Measurements from ENCODE around the gene GADD45G. TPM values are rescaled to one million over a fixed set of nuclear protein-coding genes. Genes with fewer than 3 reads are reported as not detected.

GADD45G gene
- total RNA-seq, 2 donors from 2014 or later = 80.0 to 294 TPM

DNA sequence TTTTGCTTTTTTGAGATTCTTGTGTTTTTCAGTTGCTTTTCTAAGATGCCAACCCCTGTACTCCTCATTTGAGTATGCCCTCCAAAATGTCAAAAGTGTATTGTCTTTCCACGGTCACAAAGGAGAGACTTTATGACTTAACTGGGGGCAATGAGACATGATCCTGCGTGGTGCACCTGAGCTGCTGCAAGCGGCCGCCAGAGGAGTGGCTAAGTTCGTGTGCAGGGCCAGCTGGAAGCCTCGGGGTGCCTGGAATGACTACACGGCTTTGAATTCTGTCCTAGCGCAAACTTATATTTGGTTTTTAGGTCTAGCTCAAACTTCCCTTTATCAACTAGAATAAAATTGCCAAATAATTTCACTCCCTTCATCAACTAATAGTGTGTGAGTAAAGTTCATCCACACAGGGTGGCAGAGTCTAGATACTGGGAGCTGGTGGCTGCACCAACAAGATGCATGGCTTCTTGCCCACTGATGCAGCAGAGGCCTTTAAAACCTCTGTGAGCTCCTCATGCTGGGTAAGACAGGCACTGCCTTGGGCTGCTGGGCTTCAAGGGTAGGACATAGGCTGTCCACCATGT, 4.7 kb downstream of the GADD45G start:
- no peak for DNase-seq (ENCODE audit: low spot score)
- peaks cover 0 to 5% of the 10 kb centered on the region in 2 donors for H3K9me3 ChIP-seq
- TF ChIP-seq, protein P1, sequence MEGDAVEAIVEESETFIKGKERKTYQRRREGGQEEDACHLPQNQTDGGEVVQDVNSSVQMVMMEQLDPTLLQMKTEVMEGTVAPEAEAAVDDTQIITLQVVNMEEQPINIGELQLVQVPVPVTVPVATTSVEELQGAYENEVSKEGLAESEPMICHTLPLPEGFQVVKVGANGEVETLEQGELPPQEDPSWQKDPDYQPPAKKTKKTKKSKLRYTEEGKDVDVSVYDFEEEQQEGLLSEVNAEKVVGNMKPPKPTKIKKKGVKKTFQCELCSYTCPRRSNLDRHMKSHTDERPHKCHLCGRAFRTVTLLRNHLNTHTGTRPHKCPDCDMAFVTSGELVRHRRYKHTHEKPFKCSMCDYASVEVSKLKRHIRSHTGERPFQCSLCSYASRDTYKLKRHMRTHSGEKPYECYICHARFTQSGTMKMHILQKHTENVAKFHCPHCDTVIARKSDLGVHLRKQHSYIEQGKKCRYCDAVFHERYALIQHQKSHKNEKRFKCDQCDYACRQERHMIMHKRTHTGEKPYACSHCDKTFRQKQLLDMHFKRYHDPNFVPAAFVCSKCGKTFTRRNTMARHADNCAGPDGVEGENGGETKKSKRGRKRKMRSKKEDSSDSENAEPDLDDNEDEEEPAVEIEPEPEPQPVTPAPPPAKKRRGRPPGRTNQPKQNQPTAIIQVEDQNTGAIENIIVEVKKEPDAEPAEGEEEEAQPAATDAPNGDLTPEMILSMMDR (IDR thresholded peaks at IDR 0.05) = no peak
- H3K4me3 ChIP-seq = no peak overlapping the region
- no peaks in the 10 kb centered on the region for H3K27me3 ChIP-seq
- H3K36me3 ChIP-seq = peaks cover 20% of the 10 kb centered on the region
- H3K27ac ChIP-seq = peak overlapping the region in 1 of 2 donors; percentile 97
- peaks cover 0 to 24% of the 10 kb centered on the region in 2 donors for H3K4me1 ChIP-seq

DNA sequence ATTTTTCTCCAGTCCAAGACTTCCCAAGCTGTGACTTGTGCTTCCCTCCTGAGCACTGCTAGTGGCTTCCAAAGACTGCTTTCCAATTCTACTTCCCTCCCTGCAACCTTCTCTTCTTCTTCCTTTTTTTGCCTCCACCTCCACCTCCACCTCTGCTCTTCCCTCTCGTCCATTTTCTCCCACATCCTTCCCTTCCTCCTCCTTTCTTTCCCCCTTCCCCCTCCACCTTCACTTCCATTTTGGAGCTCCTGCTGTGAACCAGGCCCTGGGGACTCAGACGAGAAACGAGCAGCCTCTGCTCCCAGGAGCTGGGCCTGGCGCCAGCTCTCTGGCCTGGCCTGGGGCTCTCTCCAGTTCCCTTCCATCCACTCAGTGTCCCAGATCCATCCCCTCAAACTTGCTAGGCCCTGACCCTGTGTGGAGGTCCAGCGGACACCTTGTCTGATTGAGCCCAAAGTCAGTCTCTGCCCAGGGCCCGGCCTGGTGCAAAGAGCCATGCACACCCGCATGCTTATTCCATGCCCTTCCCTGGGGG, 5.6 kb downstream of the GADD45G start:
- Histone ChIP-seq H3K4me3 (no peak overlapping the region), H3K27me3 (no peaks in the 10 kb centered on the region), H3K4me1 (peaks cover 0 to 24% of the 10 kb centered on the region in 2 donors), H3K27ac (no peak overlapping the region), H3K36me3 (peaks cover 14% of the 10 kb centered on the region), H3K9me3 (peaks cover 0 to 5% of the 10 kb centered on the region in 2 donors)
- no peak for DNase-seq (ENCODE audit: low spot score)
- TF ChIP-seq, protein P1 (IDR thresholded peaks at IDR 0.05) = no peak

DNA sequence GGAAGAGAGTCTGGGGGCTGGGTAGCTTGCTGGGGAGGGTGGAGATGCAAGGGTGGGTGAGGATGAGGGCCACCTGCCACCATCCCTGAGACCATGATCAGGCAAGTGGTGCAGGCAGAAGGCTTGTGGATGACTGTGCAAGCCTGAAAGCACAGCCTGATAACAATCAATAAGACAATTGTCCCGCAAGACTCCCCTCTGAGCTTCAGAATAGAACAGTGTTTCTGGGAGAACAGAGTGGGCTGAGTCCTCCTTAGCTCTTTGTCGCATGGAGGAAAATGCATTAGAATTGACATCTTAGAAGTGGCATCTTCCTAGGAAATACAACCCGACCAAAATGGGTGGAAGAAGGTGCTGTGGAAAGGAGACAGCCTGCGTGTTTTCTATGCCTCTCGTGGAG, 6.6 kb downstream of the GADD45G start:
- Histone ChIP-seq H3K4me1 (peaks cover 0 to 14% of the 10 kb centered on the region in 2 donors), H3K27ac (no peak overlapping the region)

DNA sequence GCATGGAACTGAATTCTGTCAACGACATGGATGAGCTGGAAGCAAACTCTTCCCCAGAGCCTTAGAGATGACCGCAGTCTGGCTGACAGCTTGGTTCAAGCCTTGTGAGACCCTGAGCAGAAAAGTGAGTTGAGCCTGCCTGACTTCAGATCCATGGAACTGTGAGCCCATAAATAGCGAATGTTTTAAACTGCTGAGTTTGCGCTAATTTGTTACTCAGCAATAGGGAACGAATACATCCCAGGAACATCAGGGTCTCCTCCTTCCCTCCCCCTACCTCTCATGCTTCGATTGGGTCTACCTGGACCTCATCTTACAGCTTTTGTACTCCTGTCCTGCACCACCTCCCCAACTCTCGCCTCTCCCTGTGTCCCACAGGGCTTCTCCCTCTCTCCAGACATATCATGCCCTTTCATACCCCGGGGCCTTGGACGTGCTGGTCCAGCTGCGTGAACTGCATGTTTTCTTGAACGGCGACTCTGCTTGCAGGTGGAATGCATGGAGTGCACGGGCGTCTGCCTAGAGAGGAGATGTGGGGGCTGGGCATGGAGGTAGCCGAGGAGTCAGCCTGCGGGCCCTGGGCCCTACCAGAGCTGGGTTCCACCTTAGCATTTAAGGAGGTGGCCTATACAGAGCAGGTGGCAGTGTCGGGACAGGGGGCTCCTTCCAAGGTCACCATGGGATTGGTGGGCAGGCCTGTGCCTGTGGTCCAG, 7.9 kb downstream of the GADD45G start:
- Histone ChIP-seq H3K4me3 (no peak overlapping the region), H3K4me1 (peaks cover 0 to under 1% of the 10 kb centered on the region in 2 donors), H3K27ac (no peak overlapping the region), H3K36me3 (no peaks in the 10 kb centered on the region), H3K27me3 (no peaks in the 10 kb centered on the region), H3K9me3 (peaks cover 0 to 5% of the 10 kb centered on the region in 2 donors)
- no peak for DNase-seq (ENCODE audit: low spot score)
- TF ChIP-seq, protein P1 (IDR thresholded peaks at IDR 0.05) = no peak

More for the DNA sequence above, 6.6 kb downstream of the GADD45G start:
- DNase-seq (ENCODE audit: low spot score) = no peak
- Histone ChIP-seq H3K9me3 (peaks cover 0 to 5% of the 10 kb centered on the region in 2 donors), H3K36me3 (peaks cover 5% of the 10 kb centered on the region), H3K4me3 (no peak overlapping the region), H3K27me3 (no peaks in the 10 kb centered on the region)
- TF ChIP-seq, protein P1 (IDR thresholded peaks at IDR 0.05) = no peak

DNA sequence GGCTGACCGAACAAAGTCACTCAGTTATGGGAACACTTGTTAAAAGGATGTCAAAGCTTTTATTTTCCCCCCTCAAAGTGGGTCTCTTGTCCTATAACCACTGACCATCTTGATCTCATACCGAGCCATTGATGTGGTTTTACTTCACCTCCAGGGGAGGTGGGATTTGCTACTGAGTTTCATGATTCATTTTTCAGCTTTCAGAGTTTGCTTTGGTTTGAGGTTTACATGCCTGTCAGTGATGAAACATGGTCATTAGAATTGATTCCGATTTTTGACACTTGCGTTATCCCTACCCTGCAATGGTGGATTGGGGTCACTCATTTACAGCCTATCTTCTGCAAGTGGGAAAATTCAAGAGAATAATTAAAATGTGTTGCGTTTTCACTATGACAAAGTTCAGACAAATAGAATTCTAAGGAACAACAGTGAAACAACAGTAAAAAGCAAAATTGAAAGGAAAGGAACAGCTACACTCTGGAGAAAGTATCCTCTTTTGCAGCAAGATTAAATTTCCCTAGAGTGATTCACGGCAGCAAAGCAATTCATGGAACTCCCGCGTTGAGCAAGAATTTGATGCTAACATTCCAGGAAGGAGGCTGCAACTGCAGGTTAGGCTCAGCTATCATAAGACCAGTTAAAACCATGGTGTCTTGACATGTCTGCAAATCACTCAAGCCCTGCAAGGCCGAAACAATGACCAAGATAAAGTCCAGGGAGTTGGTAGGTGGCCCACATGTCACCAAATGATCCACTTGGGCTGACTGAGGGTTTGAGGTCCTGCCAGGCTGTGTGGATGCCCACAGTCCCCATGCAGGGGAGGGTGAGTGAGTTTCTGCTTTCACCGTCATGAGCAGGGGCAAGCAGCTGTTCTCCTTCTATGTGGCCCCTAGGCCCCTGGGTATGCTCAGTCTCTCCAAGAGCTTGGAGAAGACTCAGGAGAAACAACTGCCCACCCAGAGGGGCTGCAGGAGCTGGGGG, 9.4 kb downstream of the GADD45G start:
- no peak for DNase-seq (ENCODE audit: low spot score)

More for the DNA sequence above, 9.4 kb downstream of the GADD45G start:
- no peak overlapping the region for H3K4me3 ChIP-seq
- TF ChIP-seq, protein P1 (IDR thresholded peaks at IDR 0.05) = no peak
- no peaks in the 10 kb centered on the region for H3K27me3 ChIP-seq
- no peaks in the 10 kb centered on the region for H3K4me1 ChIP-seq
- H3K9me3 ChIP-seq = peaks cover 0 to 5% of the 10 kb centered on the region in 2 donors
- H3K27ac ChIP-seq = no peak overlapping the region
- H3K36me3 ChIP-seq = no peaks in the 10 kb centered on the region
